HepG2 (cell line): ENCODE measurements around the gene TGM5. TPM values are rescaled to one million over a fixed set of nuclear protein-coding genes. Genes with fewer than 3 reads are reported as not detected.

Source experiments
- ATAC-seq: fragments of 200-7000 bp; cut with Tn5 transposase; 3 replicates; pipeline ENCODE4 v1.9.1; 2020; ENCODE audit warnings: mild to moderate bottlenecking, moderate library complexity
- BruUV-seq: library from RNA; stranded (reverse); fragments of 400-500 nt; replicated peaks from 2 replicates; lab custom pipeline; 2021; lab: Mats Ljungman, UMichigan
- CTCF ChIA-PET: fragments of 300-600 bp; formaldehyde crosslinking; extraction: SDS; loops from one replicate; lab custom pipeline; 2021; ENCODE audit warnings: low total read pairs, inconsistent platforms, low intra/inter-chr PET ratio; lab: Yijun Ruan, JAX
- POLR2A ChIA-PET: fragments of 350-600 bp; sonication (Branson Sonifier 250); formaldehyde crosslinking; loops from one replicate; lab custom pipeline; 2020; ENCODE audit warnings: antibody characterized with exemption, inconsistent platforms; lab: Yijun Ruan, JAX
- DNase-seq: peaks from one replicate; pipeline ENCODE4 v3.0.0-alpha.2; 2015; ENCODE audit warnings: low spot score
- FAIRE-seq: peaks from 3 replicates; lab custom pipeline; 2011; peaks lifted over from hg19 to GRCh38; lab: Jason Lieb, UNC
- H2AFZ ChIP-seq: one replicate; pipeline ENCODE4 v1.6.1; 2011; ENCODE audit warnings: low read length, inconsistent platforms
- H3K27ac ChIP-seq: fragments of 300-600 bp; 3 replicates; pipeline ENCODE4 v1.8.0; 2011; ENCODE audit warnings: mixed run types, mild to moderate bottlenecking, mixed read lengths, low read length, inconsistent platforms; ENCODE audit not compliant: insufficient read depth; ENCODE audit errors: extremely low read length
- H3K27me3 ChIP-seq, 2 experiments: fragments of 200-600 bp in 1 of 2; 2 replicates in 1 of 2; 3 replicates in 1 of 2; pipeline versions ENCODE4 v1.6.0 to v1.8.0; 2011; ENCODE audit warnings: low read length in 2 of 2, mild to moderate bottlenecking in 2 of 2, moderate library complexity in 2 of 2, inconsistent platforms in 1 of 2; ENCODE audit not compliant: insufficient read depth in 2 of 2, control insufficient read depth in 1 of 2
- H3K36me3 ChIP-seq, 2 experiments: fragments of 200-600 bp in 1 of 2; replicated peaks in 1 of 2; 2 replicates in 1 of 2; 3 replicates in 1 of 2; pipeline versions ENCODE4 v1.5.1 to v1.8.0; 2011; ENCODE audit warnings: low read length in 2 of 2, inconsistent platforms in 1 of 2; ENCODE audit not compliant: insufficient read depth in 2 of 2, control insufficient read depth in 1 of 2
- H3K4me1 ChIP-seq: 2 replicates; pipeline ENCODE4 v1.5.1; 2012; ENCODE audit warnings: low read length, inconsistent platforms; ENCODE audit not compliant: insufficient read depth
- H3K4me2 ChIP-seq: 2 replicates; pipeline ENCODE4 v1.6.0; 2011; ENCODE audit warnings: low read depth, low read length, inconsistent platforms
- H3K4me3 ChIP-seq, 3 experiments: fragments of 200-600 bp in 1 of 3; sonication (generic), shearing (Covaris generic) in 1 of 3; replicated peaks in 1 of 3; 2 replicates each; pipeline ENCODE4 v1.5.1; 2011 to 2016; ENCODE audit warnings: low read length in 3 of 3, inconsistent platforms in 2 of 3, low read depth in 2 of 3, mild to moderate bottlenecking in 2 of 3, control low read depth in 1 of 3, mixed read lengths in 1 of 3; ENCODE audit not compliant: insufficient read depth in 1 of 3
- H3K79me2 ChIP-seq: one replicate; pipeline ENCODE4 v1.6.1; 2011; ENCODE audit warnings: low read length, inconsistent platforms; ENCODE audit not compliant: insufficient read depth
- H3K9ac ChIP-seq: 2 replicates; pipeline ENCODE4 v1.6.0; 2011; ENCODE audit warnings: mild to moderate bottlenecking, low read depth, low read length, inconsistent platforms; ENCODE audit not compliant: insufficient read depth
- H3K9me3 ChIP-seq: 2 replicates; pipeline ENCODE4 v1.5.1; 2012; ENCODE audit warnings: mild to moderate bottlenecking, low read length
- H4K20me1 ChIP-seq: 2 replicates; pipeline ENCODE4 v1.6.0; 2011; ENCODE audit warnings: inconsistent platforms, mild to moderate bottlenecking, low read length, moderate library complexity; ENCODE audit not compliant: insufficient read depth
- CREM ChIP-seq, 2 experiments: sonication (generic) in 1 of 2; formaldehyde crosslinking in 1 of 2; IDR thresholded peaks; 2 replicates each; pipeline versions ENCODE4 v1.4.0 to v1.6.1; 2016 to 2020; ENCODE audit warnings: antibody characterized with exemption in 1 of 2, mild to moderate bottlenecking in 1 of 2, missing genetic modification reagents in 1 of 2
- REPIN1 ChIP-seq: sonication (generic); formaldehyde crosslinking; IDR thresholded peaks from 2 replicates; pipeline ENCODE4 v1.8.0; 2022; ENCODE audit warnings: missing genetic modification reagents, low read depth, mild to moderate bottlenecking, borderline replicate concordance
- ZNF672 ChIP-seq: sonication (generic); formaldehyde crosslinking; IDR thresholded peaks from 2 replicates; pipeline ENCODE4 v1.8.1; 2022; ENCODE audit warnings: missing genetic modification reagents
- WGBS: methylation state at CpG from one replicate; pipeline ENCODE4 v1.1.6; 2017; ENCODE audit warnings: low lambda C conversion rate; 5-methylcytosine and 5-hydroxymethylcytosine counted together
- in situ Hi-C: cut with HindIII; loops from 2 replicates; pipeline ENCODE4 v1.10.0; 2017; ENCODE audit warnings: low pct_unique_long_range_greater_than_20kb; ENCODE audit not compliant: extremely low pct_ligation_motif_present
- intact Hi-C: fragments of 100-400 bp; cut with micrococcal nuclease; formaldehyde crosslinking; loops from one replicate; pipeline ENCODE4 v1.10.0; 2022; ENCODE audit not compliant: unreplicated experiment
- polyA plus RNA-seq, 8 experiments: library from polyadenylated mRNA; depleted of rRNA in 3 of 8; stranded (reverse) in 7 of 8; unstranded in 1 of 8; fragments of >200 nt; fragmentation: Illumina TruSeq in 4 of 8; extraction: Trizol in 4 of 8; gene quantifications; 2 replicates each; pipeline versions ENCODE4 v1.2.1 to v1.2.3, GENCODE V29; 2011 to 2016; ENCODE audit warnings: low read depth in 4 of 8, missing spikeins in 1 of 8, mixed read lengths in 1 of 8; ENCODE audit not compliant: insufficient read depth in 1 of 8
- total RNA-seq, 5 experiments: library from RNA; depleted of rRNA; stranded (reverse); fragments of >200 nt; fragmentation: Illumina TruSeq; extraction: Trizol; gene quantifications; 2 replicates each; pipeline ENCODE4 v1.2.3, GENCODE V29; 2016; ENCODE audit warnings: low read depth in 1 of 5
- TF ChIP-seq, protein P1 (sequence below): sonication (generic); formaldehyde crosslinking; IDR thresholded peaks from 2 replicates; pipeline ENCODE4 v1.5.0; 2020; ENCODE audit warnings: mild to moderate bottlenecking, missing genetic modification reagents

The TGM5 gene
- total and polyA plus RNA-seq, 2 of the 13 experiments (the other 11 are each of a cell fraction or from before 2014, with no cell fraction given): 0.18 to 0.65 TPM

DNA sequence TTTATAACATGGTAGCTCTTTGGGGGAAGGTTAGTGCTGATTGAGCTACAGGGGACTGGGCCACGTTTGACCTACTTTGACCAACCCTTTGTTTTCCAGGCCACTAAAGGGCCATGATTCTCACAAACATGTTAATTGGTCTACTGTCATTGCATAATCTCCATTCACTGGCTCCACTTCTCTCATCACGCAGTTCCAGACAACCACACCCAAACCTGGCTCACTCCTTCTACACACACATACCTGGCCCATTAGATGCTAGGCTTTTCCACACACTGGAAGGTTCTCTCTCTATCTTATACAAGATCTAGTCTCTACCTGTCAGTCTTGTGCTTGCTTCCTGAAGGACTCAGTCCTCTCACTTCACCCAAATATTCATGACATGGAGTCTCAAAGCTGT is 15.9 kb downstream of the TGM5 start:
- no peak for ATAC-seq
- POLR2A ChIA-PET: no interaction called here
- CTCF ChIA-PET: no interaction called here

DNA sequence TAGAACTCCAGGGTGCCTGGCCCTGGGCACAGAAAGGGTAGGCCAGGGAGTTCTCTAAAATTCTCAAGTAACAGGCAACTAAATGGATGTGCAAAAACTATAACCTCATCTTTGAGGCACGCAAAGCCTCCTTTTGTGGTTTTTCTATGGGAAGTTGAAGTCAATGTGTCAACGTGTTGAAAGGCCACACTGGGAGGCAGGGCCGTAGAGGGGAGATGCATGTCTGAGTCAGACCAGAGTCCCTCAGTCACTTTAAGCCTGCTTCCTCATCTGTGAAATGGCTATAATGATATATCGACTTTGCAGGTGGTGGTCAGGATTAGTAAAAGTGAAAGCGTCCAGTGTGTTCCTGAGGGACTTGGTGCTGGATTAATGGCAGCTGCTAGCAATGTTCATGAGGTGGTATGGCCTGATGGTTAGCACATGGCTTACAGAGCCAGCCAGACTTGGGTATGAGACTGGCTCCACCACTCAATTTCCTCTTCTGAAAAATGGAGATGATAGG is 17.0 kb downstream of the TGM5 start:
- no TSS peak for BruUV-seq
- ChIA-PET CTCF (no interaction called here), POLR2A (no interaction called here)
- DNase-seq (no peak), FAIRE-seq (no peak), ATAC-seq (no peak)
- Histone ChIP-seq H3K36me3 (no peaks in the 10 kb centered on the region), H3K27ac (no peak overlapping the region), H2AFZ (no peak overlapping the region), H3K9me3 (no peaks in the 10 kb centered on the region), H3K4me3 (no peak overlapping the region), H3K9ac (no peak overlapping the region), H3K27me3 (peaks cover 0 to 6% of the 10 kb centered on the region in 2 experiments; a peak in 1 of 5 replicates), H3K4me1 (no peaks in the 10 kb centered on the region), H3K4me2 (no peak overlapping the region), H4K20me1 (no peaks in the 10 kb centered on the region)
- WGBS: 33% methylated on average over 4 of the region's 5 CpGs
- intact Hi-C loops: no loop called here
- in situ Hi-C loops: no loop called here
- TF ChIP-seq REPIN1 (CRISPR knock-in tag) (no peak), ZNF672 (no peak)
- TF ChIP-seq, all 625 proteins: peak for 0
- H3K79me2 ChIP-seq: no peaks in the 10 kb centered on the region

More for the DNA sequence above, 15.9 kb downstream of the TGM5 start:
- intact Hi-C loops (no loop called here), in situ Hi-C loops (no loop called here)
- Histone ChIP-seq H3K4me1 (no peaks in the 10 kb centered on the region), H4K20me1 (no peaks in the 10 kb centered on the region), H3K27me3 (peaks cover 0 to 6% of the 10 kb centered on the region in 2 experiments; a peak in 2 of 5 replicates), H3K9ac (no peak overlapping the region), H3K27ac (no peak overlapping the region), H3K4me3 (no peak overlapping the region), H3K79me2 (no peaks in the 10 kb centered on the region), H3K4me2 (no peak overlapping the region), H3K9me3 (no peaks in the 10 kb centered on the region), H2AFZ (no peak overlapping the region), H3K36me3 (no peaks in the 10 kb centered on the region)
- TF ChIP-seq, protein P1, sequence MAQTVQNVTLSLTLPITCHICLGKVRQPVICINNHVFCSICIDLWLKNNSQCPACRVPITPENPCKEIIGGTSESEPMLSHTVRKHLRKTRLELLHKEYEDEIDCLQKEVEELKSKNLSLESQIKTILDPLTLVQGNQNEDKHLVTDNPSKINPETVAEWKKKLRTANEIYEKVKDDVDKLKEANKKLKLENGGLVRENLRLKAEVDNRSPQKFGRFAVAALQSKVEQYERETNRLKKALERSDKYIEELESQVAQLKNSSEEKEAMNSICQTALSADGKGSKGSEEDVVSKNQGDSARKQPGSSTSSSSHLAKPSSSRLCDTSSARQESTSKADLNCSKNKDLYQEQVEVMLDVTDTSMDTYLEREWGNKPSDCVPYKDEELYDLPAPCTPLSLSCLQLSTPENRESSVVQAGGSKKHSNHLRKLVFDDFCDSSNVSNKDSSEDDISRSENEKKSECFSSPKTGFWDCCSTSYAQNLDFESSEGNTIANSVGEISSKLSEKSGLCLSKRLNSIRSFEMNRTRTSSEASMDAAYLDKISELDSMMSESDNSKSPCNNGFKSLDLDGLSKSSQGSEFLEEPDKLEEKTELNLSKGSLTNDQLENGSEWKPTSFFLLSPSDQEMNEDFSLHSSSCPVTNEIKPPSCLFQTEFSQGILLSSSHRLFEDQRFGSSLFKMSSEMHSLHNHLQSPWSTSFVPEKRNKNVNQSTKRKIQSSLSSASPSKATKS (CRISPR knock-in tag): no peak
- TF ChIP-seq CREM (IDR thresholded peaks at IDR 0.05) (no peak), CREM (CRISPR knock-in tag; IDR thresholded peaks at IDR 0.05) (no peak)
- FAIRE-seq (no peak), DNase-seq (no peak)
- 0% methylated on average over 2 of the region's 2 CpGs for WGBS
- BruUV-seq: no TSS peak
